Endothelial cell (in vitro differentiated cells): ENCODE data around the gene DEF6. TPM values are rescaled to one million over a fixed set of nuclear protein-coding genes. Genes with fewer than 3 reads are reported as not detected.
"Not testable (repeated sequence)": the region's sequence is repeated elsewhere in the genome, so short reads cannot be mapped to it uniquely, and the experiment has no call there.

Source experiments
- DNase-seq: peaks from one replicate; pipeline ENCODE4 v3.0.0; 2021; ENCODE audit warnings: low spot score
- H3K27ac Mint-ChIP-seq: one replicate; pipeline ENCODE4 v1.8.0; 2021; ENCODE audit warnings: mixed read lengths, inconsistent platforms; ENCODE audit not compliant: unreplicated experiment
- H3K27me3 Mint-ChIP-seq: one replicate; pipeline ENCODE4 v1.8.0; 2021; ENCODE audit warnings: mild to moderate bottlenecking, moderate library complexity, mixed read lengths, inconsistent platforms; ENCODE audit not compliant: unreplicated experiment
- H3K36me3 Mint-ChIP-seq: one replicate; pipeline ENCODE4 v1.8.0; 2021; ENCODE audit warnings: mild to moderate bottlenecking, low read depth, mixed read lengths, inconsistent platforms; ENCODE audit not compliant: unreplicated experiment
- H3K4me1 Mint-ChIP-seq: one replicate; pipeline ENCODE4 v1.8.0; 2021; ENCODE audit warnings: mild to moderate bottlenecking, mixed read lengths, inconsistent platforms; ENCODE audit not compliant: unreplicated experiment
- H3K4me3 Mint-ChIP-seq: one replicate; pipeline ENCODE4 v1.8.0; 2021; ENCODE audit warnings: mild to moderate bottlenecking, mixed read lengths, inconsistent platforms; ENCODE audit not compliant: unreplicated experiment
- H3K9me3 Mint-ChIP-seq: one replicate; pipeline ENCODE4 v1.8.0; 2021; ENCODE audit warnings: mixed read lengths, inconsistent platforms; ENCODE audit not compliant: unreplicated experiment
- CTCF ChIP-seq: fragments of 200-600 bp; sonication (generic); IDR thresholded peaks from one replicate; pipeline ENCODE4 v1.5.0; 2021; ENCODE audit warnings: antibody characterized with exemption; ENCODE audit not compliant: unreplicated experiment
- total RNA-seq: library from RNA; stranded (reverse); fragmentation: NEBNext Ultra II Directional; extraction: Animal tissue kit (Norgen Biotek cat#: 25700); gene quantifications from one replicate; pipeline ENCODE4 v1.2.1, GENCODE V29; 2021; ENCODE audit not compliant: unreplicated experiment

DEF6 gene
- total RNA-seq, 1 donor from 2014 or later: 24.0 TPM

- Mint-ChIP-seq H3K4me3 (no peak overlapping the region), H3K4me1 (peaks cover 5% of the 10 kb centered on the region), H3K27ac (no peak overlapping the region), H3K36me3 (peaks cover 3% of the 10 kb centered on the region), H3K27me3 (peaks cover 2% of the 10 kb centered on the region), H3K9me3 (no peaks in the 10 kb centered on the region)
- no peak for DNase-seq
- no peak for TF ChIP-seq CTCF
These were observed 33.0 kb downstream of the DEF6 start for GRCh38 chr6:35330541-35331119.

- not testable (repeated sequence) for H3K27me3 Mint-ChIP-seq, H3K36me3 Mint-ChIP-seq, H3K4me3 Mint-ChIP-seq, H3K9me3 Mint-ChIP-seq, H3K4me1 Mint-ChIP-seq, H3K27ac Mint-ChIP-seq, DNase-seq
These were observed 34.7 kb downstream of the DEF6 start for GRCh38 chr6:35332074-35332887.

- no peak overlapping the region for H3K27ac Mint-ChIP-seq
- H3K4me3 Mint-ChIP-seq: no peak overlapping the region
- H3K9me3 Mint-ChIP-seq: no peaks in the 10 kb centered on the region
- H3K4me1 Mint-ChIP-seq: peaks cover 27% of the 10 kb centered on the region
- H3K27me3 Mint-ChIP-seq: peaks cover 9% of the 10 kb centered on the region
- no peak for DNase-seq
- TF ChIP-seq CTCF: no peak
- H3K36me3 Mint-ChIP-seq: peaks cover 8% of the 10 kb centered on the region
These were observed 43.9 kb downstream of the DEF6 start for GRCh38 chr6:35341557-35341956.

- Mint-ChIP-seq H3K36me3 (peaks cover 8% of the 10 kb centered on the region), H3K9me3 (no peaks in the 10 kb centered on the region), H3K4me3 (peak within 1 kb of the TSS; percentile 97), H3K27me3 (peaks cover 6% of the 10 kb centered on the region), H3K27ac (peak within 1 kb of the TSS; percentile 78), H3K4me1 (peaks cover 29% of the 10 kb centered on the region)
- TF ChIP-seq CTCF: peak; percentile 92
- DNase-seq: peak; percentile 100
These were observed 44.9 kb downstream of the DEF6 start, which contains the start of gene PPARD for GRCh38 chr6:35342258-35343091. Gene PPARD (plus strand): TSS chr6:35342558. CDS start chr6:35411088, 68,530 bp downstream.

GRCh38 chr6:35343092-35343834, 45.6 kb downstream of the DEF6 start:
- H3K4me3 Mint-ChIP-seq: peak overlapping the region; percentile 97
- peak overlapping the region; percentile 48 for H3K27ac Mint-ChIP-seq
- peaks cover 32% of the 10 kb centered on the region for H3K4me1 Mint-ChIP-seq
- H3K9me3 Mint-ChIP-seq: no peaks in the 10 kb centered on the region
- DNase-seq: no peak
- peaks cover 6% of the 10 kb centered on the region for H3K27me3 Mint-ChIP-seq
- TF ChIP-seq CTCF: no peak
- H3K36me3 Mint-ChIP-seq: peaks cover 11% of the 10 kb centered on the region
